ENCODE results near the gene TIGD3. TPM values are rescaled to one million over a fixed set of nuclear protein-coding genes. Genes with fewer than 3 reads are reported as not detected.

TIGD3 gene
- total RNA-seq, 1 donor from 2014 or later = 0.10 TPM

- no peak overlapping the region for H3K27ac Mint-ChIP-seq (ENCODE audit: unreplicated experiment)
- no peak for DNase-seq (ENCODE audit: low spot score)
- no peaks in the 10 kb centered on the region for H3K9me3 Mint-ChIP-seq (ENCODE audit: low read depth)
- H3K36me3 Mint-ChIP-seq (ENCODE audit: low read depth) = no peaks in the 10 kb centered on the region
- no peak for TF ChIP-seq CTCF (IDR thresholded peaks at IDR 0.05)
- H3K4me1 Mint-ChIP-seq (ENCODE audit: low read depth) = peaks cover 17% of the 10 kb centered on the region
- H3K4me3 Mint-ChIP-seq (ENCODE audit: unreplicated experiment) = no peak overlapping the region
- H3K27me3 Mint-ChIP-seq (ENCODE audit: low read depth) = no peaks in the 10 kb centered on the region
Measured at GRCh38 chr11:65357856-65358356, 3.4 kb downstream of the TIGD3 start.

- Mint-ChIP-seq H3K27me3 (ENCODE audit: low read depth) (no peaks in the 10 kb centered on the region), H3K36me3 (ENCODE audit: low read depth) (no peaks in the 10 kb centered on the region), H3K4me3 (ENCODE audit: unreplicated experiment) (no peak overlapping the region), H3K9me3 (ENCODE audit: low read depth) (no peaks in the 10 kb centered on the region), H3K27ac (ENCODE audit: unreplicated experiment) (no peak overlapping the region), H3K4me1 (ENCODE audit: low read depth) (no peaks in the 10 kb centered on the region)
- DNase-seq (ENCODE audit: low spot score) = no peak
- TF ChIP-seq CTCF (IDR thresholded peaks at IDR 0.05) = no peak
Measured at GRCh38 chr11:65362320-65362931, 7.9 kb downstream of the TIGD3 start.

GRCh38 chr11:65362966-65363365 lies 8.4 kb downstream of the TIGD3 start:
- Mint-ChIP-seq H3K36me3 (ENCODE audit: low read depth) (no peaks in the 10 kb centered on the region), H3K27ac (ENCODE audit: unreplicated experiment) (no peak overlapping the region), H3K9me3 (ENCODE audit: low read depth) (no peaks in the 10 kb centered on the region), H3K4me1 (ENCODE audit: low read depth) (no peaks in the 10 kb centered on the region), H3K4me3 (ENCODE audit: unreplicated experiment) (no peak overlapping the region), H3K27me3 (ENCODE audit: low read depth) (no peaks in the 10 kb centered on the region)
- DNase-seq (ENCODE audit: low spot score) = no peak
- TF ChIP-seq CTCF (IDR thresholded peaks at IDR 0.05) = no peak

DNA sequence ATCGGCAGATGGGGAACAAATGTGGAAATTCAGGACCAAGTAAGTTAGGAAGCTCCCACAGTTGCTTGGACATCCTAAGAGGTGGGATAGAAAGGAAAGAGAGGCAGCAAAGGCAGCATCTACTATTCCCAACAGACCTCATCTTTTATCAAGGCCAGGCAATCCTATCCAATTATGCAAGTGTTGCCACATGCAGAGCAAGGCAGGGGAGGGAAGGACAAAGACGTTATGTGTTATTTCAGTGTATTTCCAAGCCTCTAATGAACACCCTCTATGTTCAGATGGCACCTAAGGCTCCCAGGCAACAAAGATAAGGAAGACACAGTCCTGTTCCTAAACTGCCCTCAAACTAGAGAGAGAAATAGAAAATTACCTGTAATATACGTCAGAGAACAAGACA lies 9.2 kb downstream of the TIGD3 start:
- H3K27me3 Mint-ChIP-seq (ENCODE audit: low read depth) = no peaks in the 10 kb centered on the region
- no peak for DNase-seq (ENCODE audit: low spot score)
- no peaks in the 10 kb centered on the region for H3K9me3 Mint-ChIP-seq (ENCODE audit: low read depth)
- H3K4me1 Mint-ChIP-seq (ENCODE audit: low read depth) = no peaks in the 10 kb centered on the region
- no peaks in the 10 kb centered on the region for H3K36me3 Mint-ChIP-seq (ENCODE audit: low read depth)
- TF ChIP-seq CTCF (IDR thresholded peaks at IDR 0.05) = no peak
- no peak overlapping the region for H3K4me3 Mint-ChIP-seq (ENCODE audit: unreplicated experiment)
- no peak overlapping the region for H3K27ac Mint-ChIP-seq (ENCODE audit: unreplicated experiment)

DNA sequence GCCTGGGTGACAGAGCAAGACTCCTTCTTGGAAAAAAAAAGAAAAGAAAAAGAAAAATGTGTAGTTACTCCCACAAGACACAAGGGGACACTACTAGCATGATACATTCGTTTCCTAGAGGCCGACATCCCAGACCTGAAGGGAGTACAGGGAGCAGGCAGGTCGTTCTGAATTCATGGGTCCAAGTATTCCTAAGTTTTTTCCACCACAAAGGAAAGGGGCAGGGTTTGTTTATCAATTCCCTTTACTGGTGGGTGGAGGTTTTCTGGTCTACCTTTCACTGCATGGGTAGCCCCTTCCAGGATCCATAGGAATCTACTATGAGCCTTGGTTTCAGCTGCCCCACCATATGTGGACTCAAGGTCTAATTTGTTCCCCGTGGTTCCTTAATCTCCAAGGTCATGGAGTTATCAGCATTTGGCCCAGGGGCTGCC lies 11.8 kb downstream of the TIGD3 start:
- DNase-seq (ENCODE audit: low spot score) = no peak
- Mint-ChIP-seq H3K27ac (ENCODE audit: unreplicated experiment) (no peak overlapping the region), H3K9me3 (ENCODE audit: low read depth) (no peaks in the 10 kb centered on the region), H3K4me3 (ENCODE audit: unreplicated experiment) (no peak overlapping the region), H3K27me3 (ENCODE audit: low read depth) (no peaks in the 10 kb centered on the region), H3K4me1 (ENCODE audit: low read depth) (peaks cover 12% of the 10 kb centered on the region), H3K36me3 (ENCODE audit: low read depth) (no peaks in the 10 kb centered on the region)
- peak; percentile 89 for TF ChIP-seq CTCF (IDR thresholded peaks at IDR 0.05)

Data from chondrocyte (in vitro differentiated cells).